Sigmoid colon (tissue), 4 donors: ENCODE results near the gene CAV3.

Source experiments
- CTCF ChIP-seq, 4 experiments: fragments of 450-650 bp in 3 of 4; fragments of 200-600 bp in 1 of 4; IDR thresholded peaks; one replicate each; pipeline ENCODE4 v1.5.1; 2016 to 2019; ENCODE audit warnings: antibody characterized with exemption in 4 of 4, mild to moderate bottlenecking in 3 of 4, moderate library complexity in 2 of 4
- POLR2A ChIP-seq, 2 donors: fragments of 450-650 bp; IDR thresholded peaks; one replicate each; pipeline ENCODE4 v1.6.1; 2016; ENCODE audit warnings: antibody characterized with exemption in 2 of 2, mild to moderate bottlenecking in 2 of 2, moderate library complexity in 2 of 2
- POLR2AphosphoS5 ChIP-seq, 4 donors: sonication (generic); formaldehyde crosslinking; IDR thresholded peaks; one replicate each; pipeline ENCODE4 v1.6.1; 2017; ENCODE audit warnings: antibody characterized with exemption in 4 of 4

GRCh38 chr3:8743021-8743601, 9.5 kb downstream of the CAV3 start:
- TF ChIP-seq POLR2A (IDR thresholded peaks at IDR 0.05) (no peak), CTCF (IDR thresholded peaks at IDR 0.05) (no peak), POLR2AphosphoS5 (IDR thresholded peaks at IDR 0.05) (no peak)
